DND-41 (cell line): ENCODE data around the gene NR2F1-AS1.

Experiments used
- ATAC-seq: fragments of 200-7000 bp; cut with Tn5 transposase; 3 replicates; pipeline ENCODE4 v1.9.1; 2021; ENCODE audit warnings: low read depth; ENCODE audit not compliant: insufficient read depth
- DNase-seq: peaks from one replicate; pipeline ENCODE4 v3.0.0-alpha.2; 2020
- H2AFZ ChIP-seq: 2 replicates; pipeline ENCODE4 v1.6.0; 2012; ENCODE audit warnings: low read depth, low read length
- H3K27ac ChIP-seq: 2 replicates; pipeline ENCODE4 v1.5.1; 2012; ENCODE audit warnings: low read length, inconsistent platforms
- H3K27me3 ChIP-seq: fragments of 200-600 bp; sonication (generic); 2 replicates; pipeline ENCODE4 v1.6.0; 2012; ENCODE audit warnings: low read length, mild to moderate bottlenecking, inconsistent platforms; ENCODE audit not compliant: insufficient read depth, poor library complexity
- H3K36me3 ChIP-seq: 2 replicates; pipeline ENCODE4 v1.5.1; 2012; ENCODE audit warnings: low read length, inconsistent platforms; ENCODE audit not compliant: insufficient read depth
- H3K4me1 ChIP-seq: 2 replicates; pipeline ENCODE4 v1.5.1; 2012; ENCODE audit warnings: mild to moderate bottlenecking, low read length; ENCODE audit not compliant: insufficient read depth
- H3K4me2 ChIP-seq: 2 replicates; pipeline ENCODE4 v1.6.0; 2012; ENCODE audit warnings: mild to moderate bottlenecking, moderate library complexity, low read length, inconsistent platforms; ENCODE audit not compliant: insufficient read depth
- H3K4me3 ChIP-seq, 2 experiments: fragments of 200-600 bp in 1 of 2; shearing (Covaris generic) in 1 of 2; 2 replicates each; pipeline ENCODE4 v1.5.1; 2012 to 2016; ENCODE audit warnings: inconsistent platforms in 2 of 2, low read length in 2 of 2, mild to moderate bottlenecking in 2 of 2, low read depth in 1 of 2, moderate library complexity in 1 of 2
- H3K79me2 ChIP-seq: 2 replicates; pipeline ENCODE4 v1.6.0; 2012; ENCODE audit warnings: low read length, inconsistent platforms; ENCODE audit not compliant: insufficient read depth
- H3K9ac ChIP-seq: 2 replicates; pipeline ENCODE4 v1.6.0; 2012; ENCODE audit warnings: low read depth, mild to moderate bottlenecking, inconsistent platforms, low read length, moderate library complexity
- H3K9me3 ChIP-seq: 2 replicates; pipeline ENCODE4 v1.5.1; 2012; ENCODE audit warnings: low read length, moderate library complexity, mild to moderate bottlenecking, inconsistent platforms; ENCODE audit not compliant: insufficient read depth, severe bottlenecking
- H4K20me1 ChIP-seq: 2 replicates; pipeline ENCODE4 v1.6.0; 2012; ENCODE audit warnings: low read length; ENCODE audit not compliant: insufficient read depth
- EZH2 ChIP-seq: IDR thresholded peaks from 3 replicates; pipeline ENCODE4 v1.6.1; 2012; ENCODE audit warnings: borderline replicate concordance, low read depth, mild to moderate bottlenecking, moderate library complexity, low read length, inconsistent platforms; ENCODE audit not compliant: severe bottlenecking
- TF ChIP-seq, protein P1 (sequence below): IDR thresholded peaks from 2 replicates; pipeline ENCODE4 v1.5.1; 2012; ENCODE audit warnings: borderline replicate concordance, low read length, moderate library complexity, mild to moderate bottlenecking; ENCODE audit not compliant: poor library complexity, severe bottlenecking; ENCODE audit errors: extremely low read depth

The NR2F1-AS1 gene

DNA sequence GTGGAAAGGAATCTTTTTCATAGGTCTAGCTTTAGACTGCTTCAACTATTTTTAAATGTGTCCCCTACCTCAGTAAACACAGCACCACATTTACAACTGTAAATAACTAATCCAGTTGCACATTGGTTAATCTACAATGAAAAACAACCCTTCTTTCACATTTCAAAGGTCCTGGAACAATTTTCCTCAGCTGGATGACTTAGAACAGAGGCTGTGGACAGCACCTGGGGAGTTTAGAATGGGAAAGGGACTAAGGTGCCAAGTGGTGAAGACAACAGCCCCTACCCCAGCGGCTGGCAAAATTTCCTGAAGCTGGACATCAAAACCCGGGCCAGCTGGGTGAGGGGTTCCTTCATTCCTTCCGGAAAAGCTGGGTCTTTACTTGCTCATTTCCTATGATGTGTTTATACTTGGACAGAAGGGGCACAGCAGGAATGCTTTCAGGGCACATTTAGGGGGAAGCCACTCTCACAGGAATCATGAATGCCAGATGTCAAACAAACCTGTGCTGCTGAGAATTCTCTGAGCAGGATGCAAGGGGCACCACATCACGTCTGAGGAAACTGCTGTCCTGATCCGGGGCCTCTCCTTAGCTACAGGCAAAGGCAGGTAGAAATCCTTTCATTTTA lies 158.3 kb downstream of the NR2F1-AS1 start:
- no peaks in the 10 kb centered on the region for H3K9me3 ChIP-seq
- no peak overlapping the region for H3K4me2 ChIP-seq
- ATAC-seq (no peak), DNase-seq (no peak)
- peaks cover 2% of the 10 kb centered on the region for H3K27me3 ChIP-seq
- no peaks in the 10 kb centered on the region for H4K20me1 ChIP-seq
- H3K79me2 ChIP-seq, result no peaks in the 10 kb centered on the region
- no peak overlapping the region for H3K4me3 ChIP-seq
- no peak overlapping the region for H2AFZ ChIP-seq
- no peaks in the 10 kb centered on the region for H3K36me3 ChIP-seq
- no peak overlapping the region for H3K27ac ChIP-seq
- no peak for TF ChIP-seq EZH2
- TF ChIP-seq, protein P1, sequence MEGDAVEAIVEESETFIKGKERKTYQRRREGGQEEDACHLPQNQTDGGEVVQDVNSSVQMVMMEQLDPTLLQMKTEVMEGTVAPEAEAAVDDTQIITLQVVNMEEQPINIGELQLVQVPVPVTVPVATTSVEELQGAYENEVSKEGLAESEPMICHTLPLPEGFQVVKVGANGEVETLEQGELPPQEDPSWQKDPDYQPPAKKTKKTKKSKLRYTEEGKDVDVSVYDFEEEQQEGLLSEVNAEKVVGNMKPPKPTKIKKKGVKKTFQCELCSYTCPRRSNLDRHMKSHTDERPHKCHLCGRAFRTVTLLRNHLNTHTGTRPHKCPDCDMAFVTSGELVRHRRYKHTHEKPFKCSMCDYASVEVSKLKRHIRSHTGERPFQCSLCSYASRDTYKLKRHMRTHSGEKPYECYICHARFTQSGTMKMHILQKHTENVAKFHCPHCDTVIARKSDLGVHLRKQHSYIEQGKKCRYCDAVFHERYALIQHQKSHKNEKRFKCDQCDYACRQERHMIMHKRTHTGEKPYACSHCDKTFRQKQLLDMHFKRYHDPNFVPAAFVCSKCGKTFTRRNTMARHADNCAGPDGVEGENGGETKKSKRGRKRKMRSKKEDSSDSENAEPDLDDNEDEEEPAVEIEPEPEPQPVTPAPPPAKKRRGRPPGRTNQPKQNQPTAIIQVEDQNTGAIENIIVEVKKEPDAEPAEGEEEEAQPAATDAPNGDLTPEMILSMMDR, result no peak
- no peaks in the 10 kb centered on the region for H3K4me1 ChIP-seq
- H3K9ac ChIP-seq, result no peak overlapping the region

DNA sequence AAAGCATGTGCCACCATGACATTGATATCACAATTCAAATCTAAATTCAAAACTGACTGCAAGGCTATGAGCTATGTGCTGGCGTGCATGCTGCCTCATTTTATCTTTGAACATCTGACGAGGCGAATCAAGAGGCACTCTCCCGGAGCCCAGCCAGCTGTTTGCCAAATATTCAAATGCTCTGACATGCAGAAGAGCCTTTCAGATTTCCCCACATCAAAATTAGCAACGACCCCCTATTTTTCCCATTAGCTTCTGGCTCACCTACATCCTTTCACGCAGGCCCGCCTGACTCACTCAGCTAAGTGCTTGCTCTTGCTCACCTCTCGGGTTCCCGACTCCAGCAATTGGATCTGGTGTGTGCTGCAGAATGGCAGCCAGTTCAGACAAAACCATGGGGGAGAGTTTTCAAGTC lies 159.0 kb downstream of the NR2F1-AS1 start:
- Histone ChIP-seq H3K79me2 (no peaks in the 10 kb centered on the region), H4K20me1 (no peaks in the 10 kb centered on the region), H3K27ac (no peak overlapping the region), H3K36me3 (no peaks in the 10 kb centered on the region), H3K9ac (no peak overlapping the region), H2AFZ (no peak overlapping the region), H3K4me2 (no peak overlapping the region), H3K27me3 (peaks cover 2% of the 10 kb centered on the region), H3K9me3 (no peaks in the 10 kb centered on the region), H3K4me3 (no peak overlapping the region), H3K4me1 (no peaks in the 10 kb centered on the region)
- TF ChIP-seq, protein P1, result no peak
- no peak for TF ChIP-seq EZH2
- no peak for ATAC-seq
- no peak for DNase-seq

DNA sequence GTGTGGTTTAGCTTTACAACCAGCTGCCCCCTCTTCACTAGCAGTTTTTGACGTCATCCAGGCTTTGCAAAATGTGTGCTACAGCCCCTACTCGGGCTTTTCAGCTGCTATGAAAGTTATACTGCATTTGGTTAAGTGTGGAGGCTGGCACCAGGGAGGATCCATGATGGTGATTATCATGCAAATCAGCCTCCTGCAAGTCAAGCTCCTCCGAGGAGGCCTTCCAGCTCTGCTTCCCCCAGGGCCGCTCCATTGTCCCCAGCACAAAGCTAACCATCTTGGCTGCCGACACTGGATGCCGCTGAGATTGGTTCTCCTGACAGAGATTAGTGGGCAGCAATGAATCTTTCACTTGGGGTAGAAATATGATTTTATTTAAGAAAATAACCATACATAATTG lies 159.6 kb downstream of the NR2F1-AS1 start:
- Histone ChIP-seq H3K79me2 (no peaks in the 10 kb centered on the region), H2AFZ (no peak overlapping the region), H3K27ac (no peak overlapping the region), H3K4me3 (no peak overlapping the region), H3K4me1 (no peaks in the 10 kb centered on the region), H3K36me3 (no peaks in the 10 kb centered on the region), H4K20me1 (no peaks in the 10 kb centered on the region), H3K4me2 (no peak overlapping the region), H3K27me3 (peaks cover 2% of the 10 kb centered on the region), H3K9ac (no peak overlapping the region), H3K9me3 (no peaks in the 10 kb centered on the region)
- TF ChIP-seq, protein P1, result no peak
- no peak for TF ChIP-seq EZH2
- DNase-seq (no peak), ATAC-seq (no peak)

DNA sequence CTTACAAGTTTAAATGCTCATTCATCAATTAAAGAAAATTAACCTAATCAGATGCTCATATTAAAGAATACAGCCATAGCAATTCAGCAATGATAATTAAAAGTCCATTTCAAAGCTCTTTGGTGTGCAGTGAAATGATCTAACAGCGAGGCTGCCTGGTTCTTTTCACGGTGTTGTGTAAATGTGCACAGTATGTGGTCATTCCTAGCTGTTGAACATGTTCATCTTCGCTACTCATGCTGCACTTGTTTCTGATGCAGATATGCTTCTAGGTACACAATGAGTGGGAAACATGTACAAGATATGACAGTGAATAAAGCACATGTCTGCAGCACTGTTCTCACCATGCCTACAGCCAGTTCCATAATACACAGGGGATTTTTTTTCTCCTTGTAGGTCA lies 163.5 kb downstream of the NR2F1-AS1 start:
- H4K20me1 ChIP-seq, result no peaks in the 10 kb centered on the region
- H3K4me3 ChIP-seq, result no peak overlapping the region
- ATAC-seq, result no peak
- no peak for DNase-seq
- H3K4me2 ChIP-seq, result no peak overlapping the region
- H3K9ac ChIP-seq, result no peak overlapping the region
- no peaks in the 10 kb centered on the region for H3K4me1 ChIP-seq
- no peak for TF ChIP-seq EZH2
- TF ChIP-seq, protein P1, result no peak
- no peaks in the 10 kb centered on the region for H3K27me3 ChIP-seq
- H3K79me2 ChIP-seq, result no peaks in the 10 kb centered on the region
- H3K36me3 ChIP-seq, result no peaks in the 10 kb centered on the region
- H3K9me3 ChIP-seq, result no peaks in the 10 kb centered on the region
- no peak overlapping the region for H2AFZ ChIP-seq
- no peak overlapping the region for H3K27ac ChIP-seq
